Measurements from ENCODE around the gene GRM7.

DNA sequence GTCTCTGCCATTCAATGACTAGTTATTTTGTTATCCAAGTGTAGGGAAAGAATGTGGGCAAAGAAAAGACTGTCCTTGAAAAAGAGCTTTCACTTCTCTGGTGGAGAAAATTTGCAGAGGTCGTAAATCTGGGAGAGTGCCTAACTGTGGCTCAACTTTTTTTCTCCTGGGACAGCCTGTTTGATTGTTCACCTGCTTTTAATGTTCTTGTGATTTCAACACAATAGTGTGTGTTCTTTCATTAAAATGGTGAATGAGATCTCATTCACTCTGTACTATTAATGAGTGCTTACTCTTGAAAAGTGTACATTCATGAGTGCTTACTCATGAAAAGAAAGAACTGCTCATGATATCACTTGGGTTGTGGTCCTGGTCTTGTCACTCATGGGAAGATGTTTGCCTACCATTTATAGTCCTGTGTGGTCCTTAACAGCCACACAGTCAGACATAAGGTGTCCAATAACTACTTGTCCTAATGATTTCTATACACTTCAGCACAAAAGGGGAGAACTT is 567.3 kb downstream of the GRM7 start:
- TF ChIP-seq, protein P1, sequence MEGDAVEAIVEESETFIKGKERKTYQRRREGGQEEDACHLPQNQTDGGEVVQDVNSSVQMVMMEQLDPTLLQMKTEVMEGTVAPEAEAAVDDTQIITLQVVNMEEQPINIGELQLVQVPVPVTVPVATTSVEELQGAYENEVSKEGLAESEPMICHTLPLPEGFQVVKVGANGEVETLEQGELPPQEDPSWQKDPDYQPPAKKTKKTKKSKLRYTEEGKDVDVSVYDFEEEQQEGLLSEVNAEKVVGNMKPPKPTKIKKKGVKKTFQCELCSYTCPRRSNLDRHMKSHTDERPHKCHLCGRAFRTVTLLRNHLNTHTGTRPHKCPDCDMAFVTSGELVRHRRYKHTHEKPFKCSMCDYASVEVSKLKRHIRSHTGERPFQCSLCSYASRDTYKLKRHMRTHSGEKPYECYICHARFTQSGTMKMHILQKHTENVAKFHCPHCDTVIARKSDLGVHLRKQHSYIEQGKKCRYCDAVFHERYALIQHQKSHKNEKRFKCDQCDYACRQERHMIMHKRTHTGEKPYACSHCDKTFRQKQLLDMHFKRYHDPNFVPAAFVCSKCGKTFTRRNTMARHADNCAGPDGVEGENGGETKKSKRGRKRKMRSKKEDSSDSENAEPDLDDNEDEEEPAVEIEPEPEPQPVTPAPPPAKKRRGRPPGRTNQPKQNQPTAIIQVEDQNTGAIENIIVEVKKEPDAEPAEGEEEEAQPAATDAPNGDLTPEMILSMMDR (IDR thresholded peaks at IDR 0.05) = no peak
- no peak for TF ChIP-seq POLR2A (IDR thresholded peaks at IDR 0.05)

All from adrenal gland (tissue), 5 donors.